CD4-positive, alpha-beta T cell treated with Interleukin-12 subunit alpha and Interleukin-12 subunit beta, for 1 hour (primary cell): ENCODE data around the gene INPP4A.
A peak's percentile ranks its signal among the peaks of the same experiment; 100 is the strongest.

Source experiments
- DNase-seq: peaks from one replicate; pipeline ENCODE4 v3.0.0-alpha.2; 2020

INPP4A gene

DNA sequence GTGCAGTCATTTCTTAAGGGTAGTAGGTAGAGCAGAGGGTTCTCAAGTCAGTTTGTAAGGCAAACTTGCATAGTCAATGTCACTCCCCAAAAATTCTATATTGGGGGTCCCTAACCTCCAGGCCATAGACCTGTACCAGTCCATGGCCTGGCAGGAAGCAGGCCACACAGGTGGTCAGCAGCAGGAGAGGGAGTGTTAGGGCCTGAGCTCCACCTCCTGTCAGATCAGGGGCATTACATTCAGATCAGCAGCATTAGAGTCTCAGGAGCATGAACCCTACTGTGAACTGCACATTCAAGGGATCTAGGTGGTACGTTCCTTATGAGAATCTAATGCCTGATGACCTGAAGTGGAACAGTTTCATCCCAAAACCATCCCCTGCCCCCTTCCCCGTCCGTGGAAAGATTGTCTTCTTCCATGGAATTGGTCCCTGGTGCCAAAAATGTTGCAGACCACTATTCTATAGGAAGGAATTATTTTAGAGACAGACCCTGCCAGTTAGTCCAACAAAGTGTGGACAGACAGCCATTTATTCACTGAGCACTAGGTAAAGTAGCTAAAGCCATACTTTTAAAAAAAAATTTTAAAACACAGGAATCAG lies 157.0 kb downstream of the INPP4A start:
- peak; percentile 15 for DNase-seq

- no peak for DNase-seq
These were observed 159.9 kb downstream of the INPP4A start for GRCh38 chr2:98604547-98604946.

DNA sequence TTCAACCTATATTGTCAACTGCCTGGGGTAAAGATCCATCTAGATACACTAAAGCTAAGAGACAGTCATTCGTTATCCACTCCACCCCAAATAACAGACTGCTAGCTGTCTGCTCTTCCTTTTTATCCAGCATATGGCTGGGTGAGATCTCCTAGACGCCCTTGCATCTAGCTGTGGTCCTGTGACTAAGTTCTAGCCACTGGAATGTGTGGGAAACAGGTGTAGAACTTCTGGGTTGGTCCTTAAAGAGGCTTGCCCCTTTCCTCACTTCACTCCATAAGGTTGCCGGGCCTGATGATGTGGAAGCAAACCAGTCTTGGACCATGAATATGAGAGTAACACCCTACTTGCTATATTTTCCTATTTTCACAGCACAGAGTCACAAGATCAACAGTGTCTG lies 160.4 kb downstream of the INPP4A start:
- DNase-seq = no peak

DNA sequence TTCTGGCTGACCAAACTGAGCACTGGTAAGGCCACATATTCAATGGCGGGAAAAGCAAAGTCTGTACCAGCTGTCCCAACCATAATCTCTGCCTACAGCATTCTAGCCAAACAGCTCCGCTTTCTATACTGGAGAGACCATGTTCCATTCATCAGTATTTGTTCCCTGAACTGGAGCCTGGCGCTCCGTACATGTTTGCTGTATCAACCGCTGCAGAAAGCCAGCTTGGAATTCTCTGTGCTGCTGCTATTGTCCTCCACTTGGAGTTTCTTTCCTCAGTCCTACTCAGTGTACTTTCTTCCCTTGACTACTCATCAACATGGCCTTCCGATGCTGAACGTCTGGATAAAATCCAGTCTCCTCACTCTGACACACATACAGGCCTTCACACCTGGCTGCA lies 161.8 kb downstream of the INPP4A start:
- no peak for DNase-seq

DNA sequence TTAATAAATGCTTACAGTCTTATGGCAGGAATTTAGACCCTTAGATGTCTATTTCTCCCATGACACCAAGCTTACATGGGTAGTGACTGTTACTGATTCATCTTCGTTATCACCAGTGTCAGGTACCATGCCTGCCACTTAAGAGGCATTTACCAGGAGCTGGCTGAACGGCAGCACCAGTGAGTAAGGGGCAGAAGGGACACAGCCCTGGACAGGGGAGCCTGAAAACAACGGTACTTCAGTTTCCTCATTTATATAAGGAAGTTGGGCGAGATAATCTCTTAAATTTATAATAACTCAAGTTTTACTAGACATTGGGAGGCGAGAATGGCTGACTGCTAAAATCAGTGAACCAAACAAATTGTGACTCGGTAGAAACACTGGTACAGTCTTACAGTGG lies 162.4 kb downstream of the INPP4A start:
- no peak for DNase-seq

DNA sequence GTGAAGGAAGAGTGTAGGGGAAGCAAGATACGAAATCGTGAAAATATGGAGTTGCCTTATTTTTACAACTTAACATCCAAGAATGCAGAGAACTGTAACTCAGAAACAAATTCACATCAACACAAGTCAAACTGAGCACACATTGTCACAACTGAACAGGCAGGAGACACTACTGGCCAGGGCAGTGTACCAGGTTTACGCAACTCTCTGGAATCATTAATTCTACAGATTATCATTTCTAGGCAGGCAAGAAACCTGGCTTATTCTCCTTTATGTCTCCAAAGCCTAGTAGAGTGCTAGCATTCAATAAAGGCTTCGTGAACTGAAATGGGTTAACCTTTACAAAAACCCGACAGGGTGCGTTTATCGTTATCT lies 163.1 kb downstream of the INPP4A start:
- no peak for DNase-seq

DNA sequence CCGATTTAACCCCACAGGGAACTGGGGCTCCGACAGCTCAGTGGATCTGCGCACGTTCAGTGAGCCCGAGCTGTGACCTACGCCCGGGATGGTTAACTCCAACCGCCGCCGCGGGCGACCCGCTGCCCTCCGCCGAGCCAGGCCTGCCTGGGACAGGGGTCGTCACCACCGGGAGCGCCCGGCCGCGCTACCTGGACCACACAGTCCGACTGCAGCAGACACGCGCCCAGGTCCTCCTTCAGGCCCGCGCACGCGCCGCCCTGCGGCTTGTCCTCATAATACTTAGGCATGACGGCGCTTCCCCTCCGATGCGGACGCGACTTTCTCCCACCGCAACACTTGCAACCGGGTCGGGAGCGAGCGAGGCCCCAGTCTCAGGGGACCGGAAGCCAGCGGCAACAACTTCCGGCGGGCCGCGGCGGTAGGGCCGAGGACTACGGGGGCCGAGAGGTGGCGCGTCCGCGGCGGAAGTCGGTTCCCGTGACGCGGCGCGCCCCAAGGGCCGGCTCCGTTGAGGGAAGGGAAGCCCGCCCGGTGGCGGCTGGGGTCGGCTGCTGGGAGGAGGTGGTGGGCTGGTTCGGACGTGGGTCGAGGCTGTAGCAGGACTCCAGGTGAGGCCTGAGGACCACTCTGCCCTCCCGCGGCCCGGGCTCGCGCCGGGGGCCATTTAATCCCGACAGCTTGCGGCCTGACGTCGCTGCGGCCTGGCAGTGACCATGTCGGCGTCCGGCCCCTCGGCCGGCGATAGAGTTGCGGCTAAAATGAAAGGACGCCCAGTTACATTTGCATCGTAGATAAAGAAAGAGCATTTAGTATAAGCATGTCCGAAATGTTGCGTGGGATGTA lies 163.7 kb downstream of the INPP4A start, which contains the start of the genes COA5 and UNC50:
COA5 (minus strand) TSS at position 397 of the 846 bp plus-strand sequence; CDS start at position 290, 107 bp downstream.
UNC50 (plus strand) TSS at position 474 of the 846 bp plus-strand sequence. CDS start 1,171 bp downstream, outside the sequence.
- peak; percentile 93 for DNase-seq

GRCh38 chr2:98608962-98609604 lies 164.4 kb downstream of the INPP4A start:
- no peak for DNase-seq

DNA sequence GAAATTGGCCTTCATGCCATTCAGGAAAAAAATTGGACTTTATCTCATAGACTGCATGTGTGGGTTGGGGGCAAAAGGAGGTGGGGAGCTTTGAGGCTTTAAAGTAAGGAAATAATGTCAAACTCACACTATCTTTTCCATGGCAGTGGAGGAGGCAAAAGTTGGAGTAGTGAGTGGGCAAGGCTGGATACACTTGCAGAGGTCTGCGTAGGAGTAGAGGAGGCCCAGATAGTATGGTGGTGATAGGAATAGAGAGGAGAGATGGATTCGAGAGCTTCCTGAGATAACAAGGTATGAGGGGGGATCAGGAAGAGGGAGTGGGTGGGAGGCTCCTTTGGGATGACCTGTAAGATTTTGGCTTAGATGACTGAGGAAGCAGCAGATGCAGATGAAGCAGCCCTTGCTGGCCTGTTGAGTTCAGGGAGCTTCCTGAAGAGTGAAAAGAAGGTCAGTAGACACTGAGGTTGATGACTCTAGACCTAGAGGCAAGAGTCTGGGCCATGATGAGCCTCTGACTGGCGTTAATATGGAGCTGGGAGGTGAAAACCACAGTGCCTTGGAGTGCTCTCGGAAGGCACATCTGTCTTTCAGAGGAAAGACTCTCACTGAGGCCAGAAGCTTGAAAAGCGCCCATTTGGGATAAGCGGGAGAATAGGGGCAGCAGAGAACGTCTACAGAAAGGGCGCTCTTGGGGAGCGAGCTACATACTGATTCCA lies 169.5 kb downstream of the INPP4A start:
- no peak for DNase-seq

GRCh38 chr2:98615481-98615880 lies 170.8 kb downstream of the INPP4A start:
- DNase-seq = no peak

DNA sequence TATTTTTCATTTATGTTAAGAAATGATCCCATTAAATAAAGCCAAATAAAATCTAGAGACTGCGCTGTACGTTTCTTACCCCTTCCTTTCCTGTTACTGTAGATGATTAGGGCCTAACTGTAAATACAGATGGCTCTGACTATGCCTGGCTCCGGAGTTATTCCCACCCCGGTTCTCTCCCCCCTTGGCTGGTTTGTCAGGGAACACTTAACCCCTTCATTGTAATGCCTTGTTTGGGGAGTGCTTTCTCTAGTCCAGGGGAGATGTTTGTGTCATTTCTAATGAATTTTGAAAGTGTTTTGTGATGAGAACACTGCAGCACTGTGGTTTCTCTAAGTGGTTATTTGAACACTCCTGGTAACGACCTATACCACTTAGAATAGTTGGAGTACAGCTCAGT lies 172.5 kb downstream of the INPP4A start:
- DNase-seq = no peak

GRCh38 chr2:98623657-98624056 lies 179.0 kb downstream of the INPP4A start:
- DNase-seq = no peak

DNA sequence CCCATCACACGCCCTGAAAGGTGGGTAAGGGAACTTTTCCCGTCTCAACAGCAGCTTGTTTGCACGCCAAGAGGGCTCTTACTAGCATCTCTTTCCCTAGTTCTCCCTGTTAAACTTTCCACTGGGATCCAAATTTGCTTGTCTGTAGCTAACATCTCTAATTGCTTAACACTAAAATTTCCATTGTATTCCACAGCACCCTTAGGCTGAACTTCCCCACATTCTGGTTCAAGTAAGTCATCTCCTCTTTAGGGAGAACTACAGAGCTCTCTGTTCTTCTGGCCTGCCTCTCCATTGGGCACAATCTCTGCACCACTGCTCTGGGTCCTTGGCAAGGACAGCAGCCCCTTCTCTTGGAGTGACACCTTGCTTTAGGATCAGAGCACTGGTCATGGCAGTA lies 187.7 kb downstream of the INPP4A start:
- no peak for DNase-seq

- DNase-seq = peak; percentile 60
These were observed 189.9 kb downstream of the INPP4A start for GRCh38 chr2:98634406-98635092.

DNA sequence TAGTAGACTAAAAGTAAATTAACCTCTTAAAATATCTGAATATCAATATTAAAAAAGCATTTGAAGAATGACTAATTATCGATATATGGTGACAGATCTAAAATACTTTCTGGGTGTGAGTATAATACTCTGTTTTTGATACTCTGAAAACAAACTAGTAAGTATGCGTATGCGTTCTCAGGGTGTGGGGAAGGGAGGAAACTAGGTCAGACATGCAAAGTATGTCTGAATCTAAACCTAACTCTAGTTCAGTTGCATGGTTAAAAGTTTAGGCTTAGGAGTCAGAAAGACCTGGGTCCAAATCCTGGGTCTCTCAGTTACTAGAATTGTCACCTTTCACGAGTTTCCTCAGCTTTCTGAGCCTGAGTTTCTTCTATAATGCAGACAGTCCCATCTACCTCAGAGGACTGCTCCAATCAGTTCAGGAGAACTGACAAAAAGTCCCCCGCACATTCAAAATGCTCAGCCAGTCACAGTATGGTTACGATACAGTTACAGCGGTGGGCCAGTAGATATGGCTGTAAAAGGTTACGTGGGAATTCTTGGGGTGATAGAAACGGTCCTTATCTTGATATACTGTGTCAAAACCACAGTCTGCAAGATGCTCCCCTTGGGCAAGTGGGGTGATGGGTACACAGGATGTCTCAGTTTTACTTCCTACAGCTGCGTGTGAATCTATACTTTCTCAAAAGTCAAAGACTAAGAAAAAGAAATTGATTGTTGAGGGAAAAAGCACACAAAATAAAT lies 192.9 kb downstream of the INPP4A start:
- peak; percentile 75 for DNase-seq

DNA sequence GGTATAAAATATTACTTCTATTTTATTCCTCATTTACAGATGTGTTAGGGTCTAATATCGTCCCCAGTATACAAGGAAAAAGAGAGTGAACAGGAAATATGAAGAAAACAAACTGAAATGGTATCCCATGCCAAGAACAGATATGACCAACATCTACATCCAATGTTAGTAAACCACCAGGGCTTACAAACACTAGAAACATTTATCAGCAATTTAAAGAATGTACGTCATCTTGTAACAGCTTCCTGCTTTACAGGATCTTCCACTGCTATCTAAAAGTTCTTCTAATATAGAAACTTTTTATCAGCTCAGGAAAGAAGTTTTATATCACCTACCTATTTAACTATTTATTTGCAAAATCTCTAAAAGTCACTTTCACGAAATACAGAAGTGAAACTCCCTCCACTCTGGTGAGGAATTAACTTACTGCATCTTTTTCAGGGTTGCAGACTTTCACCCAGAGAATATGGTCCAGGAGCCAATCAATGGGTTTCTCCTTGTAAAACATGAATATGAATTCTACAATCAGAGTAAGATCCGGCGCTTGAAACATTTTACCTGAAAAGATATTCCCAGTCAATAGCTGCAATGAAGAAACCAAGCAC lies 198.9 kb downstream of the INPP4A start:
- DNase-seq = no peak
